Brain pericyte (primary cell): ENCODE measurements around the gene PLK3.
"Not testable (repeated sequence)": the region's sequence is repeated elsewhere in the genome, so short reads cannot be mapped to it uniquely, and the experiment has no call there.

ENCODE experiments used
- DNase-seq: peaks from one replicate; pipeline ENCODE4 v3.0.0-alpha.2; 2012; ENCODE audit warnings: low read depth, low spot score

PLK3 gene

DNA sequence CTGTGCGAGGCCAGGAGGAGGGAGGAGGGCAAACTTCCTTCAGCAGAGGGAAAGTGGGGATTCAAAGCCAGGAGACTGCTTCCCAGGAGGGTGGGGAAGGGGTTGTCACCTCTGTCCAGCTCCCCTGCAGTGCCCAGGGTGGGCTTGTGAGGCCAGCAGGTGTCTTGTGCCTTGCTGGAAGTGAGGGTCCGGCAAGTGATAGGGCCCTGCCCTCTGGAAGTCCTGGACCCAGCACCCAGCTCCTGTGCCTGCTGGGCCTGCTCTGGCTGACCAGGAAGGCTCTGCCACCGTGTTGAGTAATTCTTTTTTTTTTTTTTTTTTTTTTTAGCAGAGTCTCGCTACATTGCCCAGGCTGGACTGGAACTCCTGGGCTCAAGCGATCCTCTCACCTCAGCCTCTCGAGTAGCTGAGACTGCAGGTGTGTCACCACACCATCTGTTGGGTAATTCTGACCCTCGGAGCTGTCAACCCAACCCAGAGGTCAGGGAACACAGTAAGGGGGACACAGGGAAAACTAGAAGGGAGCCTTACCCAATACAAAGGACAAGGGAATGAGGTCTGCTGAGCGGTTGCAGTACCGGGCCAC lies 13.2 kb upstream of the PLK3 start:
- no peak for DNase-seq

DNA sequence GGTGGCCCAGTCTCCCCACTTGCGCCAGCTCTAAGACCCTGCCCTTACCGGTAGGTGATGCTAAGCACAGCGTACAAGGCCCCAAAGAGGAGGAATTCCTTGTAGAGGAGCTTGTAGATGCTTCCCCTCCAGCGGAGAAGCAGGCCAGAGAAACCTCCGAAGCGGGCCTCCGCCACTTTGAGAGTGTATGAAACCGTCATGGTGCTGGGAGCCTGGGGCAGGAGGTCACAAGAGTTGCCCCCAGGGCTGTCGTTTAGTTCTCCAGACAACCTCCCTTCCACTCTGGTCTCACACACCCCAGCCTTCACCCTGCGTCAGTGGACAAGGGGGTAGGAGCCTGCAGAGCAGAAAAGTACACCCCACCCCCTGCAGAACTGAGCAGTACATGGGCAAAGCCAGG lies 12.7 kb upstream of the PLK3 start:
- DNase-seq, result no peak

DNA sequence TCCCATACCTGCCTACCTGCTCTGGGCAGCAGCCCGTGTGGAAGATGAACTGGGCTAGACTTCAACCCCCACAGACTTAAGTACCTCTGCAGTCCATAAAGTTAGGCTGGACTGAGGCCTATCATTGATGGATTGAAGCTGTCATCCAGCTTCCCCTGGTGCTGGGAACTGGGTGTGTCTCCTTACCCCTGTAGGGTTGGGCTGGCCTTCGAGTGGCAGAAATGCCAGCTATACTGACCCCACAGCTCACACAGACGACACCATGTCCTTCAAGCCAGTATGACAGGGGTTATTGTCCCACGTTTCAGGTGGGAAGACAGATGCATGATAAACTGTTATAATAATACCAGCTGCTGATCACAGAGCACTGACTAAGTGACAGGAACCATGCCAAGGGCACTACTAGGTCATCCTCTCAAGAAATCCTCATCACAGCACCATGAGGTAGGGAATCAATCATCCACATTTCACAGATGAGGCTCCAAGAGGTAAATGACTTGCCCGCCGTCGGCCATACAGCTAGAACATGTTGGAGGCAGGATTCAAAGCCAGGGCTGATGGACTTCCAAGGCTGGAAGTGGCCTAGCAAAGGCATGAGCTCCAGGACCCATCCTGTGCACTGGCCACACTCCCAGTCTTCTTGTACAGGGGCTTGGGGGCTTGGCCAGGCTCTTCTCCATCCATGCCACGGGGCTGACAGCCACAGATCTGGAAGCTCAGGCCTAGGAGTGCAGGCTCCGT lies 11.9 kb upstream of the PLK3 start, which contains the start of gene BEST4:
BEST4 (minus strand) TSS at position 51 of the 741 bp plus-strand sequence. CDS start 465 bp downstream, outside the sequence.
- DNase-seq, result no peak

DNA sequence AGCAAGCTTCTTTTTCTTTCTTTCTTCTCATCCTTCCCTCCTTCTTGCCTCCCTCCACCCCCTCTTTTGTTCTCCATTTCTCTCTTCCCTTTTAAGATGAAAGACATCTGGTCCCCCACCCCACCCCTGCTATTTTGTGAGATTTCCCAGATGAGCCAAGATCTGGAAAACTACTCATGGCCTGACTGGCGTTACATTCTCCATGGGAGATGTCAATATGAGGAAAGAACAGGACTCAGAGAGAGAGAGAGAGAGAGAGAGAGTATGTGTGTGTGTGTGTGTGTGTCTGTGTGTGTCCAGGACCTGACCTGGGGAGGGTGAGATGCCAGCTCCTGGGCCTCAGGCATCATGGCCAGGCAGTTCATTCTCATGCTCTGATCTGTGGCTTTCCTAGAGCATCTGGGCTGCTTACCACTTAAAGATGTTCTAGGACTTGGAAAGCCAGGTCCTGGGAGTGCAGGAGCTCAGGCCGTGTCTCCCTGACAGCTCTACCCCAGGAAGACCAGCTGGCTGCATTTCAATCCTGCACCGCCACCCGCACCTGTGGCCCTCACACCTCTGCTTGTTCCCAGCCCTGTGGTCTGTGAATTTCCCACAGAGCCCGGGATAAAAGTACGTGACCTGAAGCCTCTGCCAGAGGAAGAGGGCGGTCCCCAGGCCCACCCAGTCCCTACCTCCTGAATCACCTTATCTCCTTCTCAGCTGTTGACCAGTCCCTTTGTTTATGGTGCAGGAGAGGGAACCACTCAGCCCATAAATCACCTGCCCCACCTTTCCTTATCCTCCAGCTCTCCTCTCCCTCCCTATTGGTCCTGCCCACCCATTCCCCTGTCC lies 9.0 kb upstream of the PLK3 start:
- no peak for DNase-seq

DNA sequence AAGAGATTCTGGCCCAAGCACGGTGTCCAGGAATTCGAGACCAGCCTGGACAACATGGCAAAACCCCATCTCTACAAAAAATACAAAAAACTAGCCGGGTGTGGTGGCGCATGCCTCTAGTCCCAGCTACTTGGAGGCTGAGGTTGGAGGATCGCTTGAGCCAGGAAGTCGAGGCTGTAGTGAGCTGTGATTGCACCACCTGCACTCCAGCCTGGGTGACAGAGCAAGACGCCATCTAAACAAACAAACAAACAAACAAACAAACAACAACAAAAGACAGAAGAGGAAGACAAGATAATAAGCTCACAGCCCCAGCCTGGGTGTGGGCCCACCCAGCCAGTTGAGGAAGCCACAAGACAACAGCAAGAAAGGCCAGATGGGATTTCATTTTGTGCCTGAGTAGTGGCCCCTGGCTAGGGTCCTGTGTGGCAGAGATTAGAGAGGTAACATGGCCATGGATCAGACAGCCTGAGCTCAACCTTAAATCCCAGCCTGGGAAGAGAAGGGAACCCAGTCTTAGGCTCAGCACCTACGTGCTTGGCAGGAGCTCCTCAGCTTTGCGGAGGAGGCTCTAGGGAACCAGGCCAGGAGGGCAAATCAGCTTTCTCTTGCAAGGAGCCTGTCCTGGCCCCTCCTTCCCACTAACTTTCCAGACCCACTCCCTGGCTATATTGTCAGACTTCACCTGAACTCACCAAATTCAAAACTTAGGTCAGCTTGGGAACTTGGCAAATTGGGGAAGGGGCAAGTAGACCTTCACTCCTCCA lies 7.3 kb upstream of the PLK3 start:
- no peak for DNase-seq

DNA sequence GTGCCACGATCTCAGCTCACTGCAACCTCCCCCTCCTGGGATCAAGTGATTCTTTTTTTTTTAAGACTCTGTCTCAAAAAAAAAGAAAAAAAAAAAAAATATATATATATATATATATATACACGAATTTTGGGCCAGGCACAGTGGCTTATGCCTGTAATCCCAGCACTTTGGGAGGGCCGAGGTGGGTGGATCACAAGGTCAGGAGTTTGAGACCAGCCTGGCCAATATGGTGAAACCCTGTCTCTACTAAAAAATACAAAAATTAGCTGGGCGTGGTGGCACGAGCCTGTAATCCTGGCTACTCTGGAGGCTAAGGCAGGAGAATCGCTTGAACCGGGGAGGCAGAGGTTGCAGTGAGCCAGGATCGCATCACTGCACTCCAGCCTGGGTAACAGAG lies 2.3 kb upstream of the PLK3 start:
- not testable (repeated sequence) for DNase-seq

DNA sequence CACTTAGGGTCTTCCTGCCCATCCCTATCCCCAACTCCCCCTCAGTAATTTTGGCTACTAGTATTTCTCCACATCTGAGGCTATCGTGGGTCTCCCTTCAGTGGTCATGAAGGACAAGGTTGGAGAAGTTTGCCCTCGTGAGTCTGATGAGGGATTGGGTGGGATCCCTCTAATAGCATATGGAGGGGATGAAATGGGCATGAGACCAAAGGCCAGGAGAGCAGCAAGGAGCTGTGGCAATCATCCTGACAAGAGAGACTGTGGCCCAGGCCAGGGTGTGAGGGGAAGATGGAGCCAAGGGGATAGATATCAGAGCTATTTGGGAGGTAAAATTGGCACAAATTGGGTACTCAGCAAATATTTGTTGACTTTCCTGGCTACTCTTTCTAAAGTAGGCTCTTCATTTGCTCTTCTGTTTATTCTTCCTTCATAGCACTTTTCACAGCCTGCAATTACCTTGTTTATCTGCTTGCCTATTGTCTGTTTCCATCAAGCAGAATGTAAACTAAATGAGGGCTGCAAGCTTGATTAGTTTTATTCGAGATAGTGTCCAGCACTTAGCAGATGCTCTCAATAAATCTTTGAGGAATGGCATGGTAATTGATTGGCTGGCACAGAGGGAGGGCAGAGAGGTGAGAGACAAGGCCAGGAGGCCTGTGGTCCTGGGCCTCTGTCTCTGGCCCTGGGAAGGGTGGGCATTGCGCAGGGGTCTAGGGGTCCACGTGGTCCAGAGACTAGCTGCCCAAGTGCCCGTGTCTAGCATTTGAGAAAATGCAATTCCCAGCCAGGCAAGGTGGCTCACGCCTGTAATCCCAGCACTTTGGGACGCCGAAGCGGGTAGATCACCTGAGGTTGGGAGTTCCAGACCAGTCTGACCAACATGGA lies 1.5 kb upstream of the PLK3 start:
- DNase-seq, result no peak

DNA sequence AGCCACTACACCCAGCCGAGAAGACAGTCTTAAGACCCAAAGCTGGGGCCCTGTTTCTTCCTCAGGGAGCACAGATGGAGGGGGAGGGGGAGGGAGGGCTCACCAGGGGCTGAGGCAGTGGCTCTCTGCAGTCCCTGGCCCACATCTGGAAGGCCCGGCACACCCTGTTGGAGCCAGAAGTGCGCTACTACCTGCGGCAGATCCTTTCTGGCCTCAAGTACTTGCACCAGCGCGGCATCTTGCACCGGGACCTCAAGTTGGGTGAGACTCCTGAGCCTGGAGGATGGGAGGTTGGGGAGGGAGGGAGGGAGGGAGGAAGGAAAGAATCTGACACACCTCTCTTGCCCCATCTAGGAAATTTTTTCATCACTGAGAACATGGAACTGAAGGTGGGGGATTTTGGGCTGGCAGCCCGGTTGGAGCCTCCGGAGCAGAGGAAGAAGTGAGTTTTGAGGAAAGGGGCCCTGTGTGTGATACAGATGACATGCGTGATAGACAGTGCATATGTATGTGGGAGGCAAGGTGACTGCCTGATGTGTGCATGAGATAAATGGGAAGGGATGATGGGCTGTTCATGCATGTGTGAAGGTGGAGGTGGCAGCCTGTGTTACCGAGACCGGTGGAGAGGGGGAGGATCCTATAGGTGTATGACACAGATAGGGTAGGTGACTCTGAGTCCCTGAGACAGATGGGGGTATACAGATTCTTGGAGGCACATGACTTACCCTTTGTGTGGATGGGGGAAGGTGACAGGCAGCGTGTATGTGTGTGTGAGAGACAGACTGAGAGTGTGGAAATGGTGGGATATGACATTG lies 1.5 kb downstream of the PLK3 start:
- DNase-seq, result no peak

DNA sequence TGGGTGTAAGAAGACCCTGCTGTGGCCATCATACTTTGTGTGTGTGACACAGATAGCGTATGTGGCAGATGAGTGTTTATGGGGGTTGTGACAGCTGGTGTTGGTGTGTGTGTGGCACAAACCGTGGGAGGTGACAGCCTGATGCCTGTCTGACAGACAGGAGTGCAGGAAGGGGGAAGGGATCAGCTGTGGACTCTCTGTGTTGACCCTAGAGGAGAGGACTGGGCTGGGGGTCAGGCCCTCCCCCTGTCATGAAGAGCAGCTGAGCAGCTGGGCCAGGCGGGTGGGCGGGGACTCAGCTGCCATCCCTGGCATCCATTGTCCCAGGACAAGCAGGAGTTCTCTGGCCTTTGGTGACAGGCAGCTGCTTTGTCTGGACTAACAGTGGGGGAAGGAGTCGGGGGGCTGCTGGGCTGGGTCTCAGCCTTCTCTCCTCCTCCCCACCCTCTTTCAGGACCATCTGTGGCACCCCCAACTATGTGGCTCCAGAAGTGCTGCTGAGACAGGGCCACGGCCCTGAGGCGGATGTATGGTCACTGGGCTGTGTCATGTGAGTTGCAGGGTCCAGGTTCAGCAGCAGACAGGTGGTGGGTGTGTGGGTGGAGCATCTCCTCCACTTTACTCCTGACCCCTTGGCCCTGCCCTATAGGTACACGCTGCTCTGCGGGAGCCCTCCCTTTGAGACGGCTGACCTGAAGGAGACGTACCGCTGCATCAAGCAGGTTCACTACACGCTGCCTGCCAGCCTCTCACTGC lies 2.3 kb downstream of the PLK3 start:
- DNase-seq, result no peak

DNA sequence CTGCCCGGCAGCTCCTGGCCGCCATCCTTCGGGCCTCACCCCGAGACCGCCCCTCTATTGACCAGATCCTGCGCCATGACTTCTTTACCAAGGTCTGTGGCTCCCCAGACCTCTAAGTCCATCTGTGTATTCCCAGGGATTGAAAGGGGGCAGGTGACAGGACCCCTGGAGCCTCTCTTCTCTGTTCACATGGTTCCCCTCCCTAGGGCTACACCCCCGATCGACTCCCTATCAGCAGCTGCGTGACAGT lies 2.8 kb downstream of the PLK3 start:
- DNase-seq, result no peak

DNA sequence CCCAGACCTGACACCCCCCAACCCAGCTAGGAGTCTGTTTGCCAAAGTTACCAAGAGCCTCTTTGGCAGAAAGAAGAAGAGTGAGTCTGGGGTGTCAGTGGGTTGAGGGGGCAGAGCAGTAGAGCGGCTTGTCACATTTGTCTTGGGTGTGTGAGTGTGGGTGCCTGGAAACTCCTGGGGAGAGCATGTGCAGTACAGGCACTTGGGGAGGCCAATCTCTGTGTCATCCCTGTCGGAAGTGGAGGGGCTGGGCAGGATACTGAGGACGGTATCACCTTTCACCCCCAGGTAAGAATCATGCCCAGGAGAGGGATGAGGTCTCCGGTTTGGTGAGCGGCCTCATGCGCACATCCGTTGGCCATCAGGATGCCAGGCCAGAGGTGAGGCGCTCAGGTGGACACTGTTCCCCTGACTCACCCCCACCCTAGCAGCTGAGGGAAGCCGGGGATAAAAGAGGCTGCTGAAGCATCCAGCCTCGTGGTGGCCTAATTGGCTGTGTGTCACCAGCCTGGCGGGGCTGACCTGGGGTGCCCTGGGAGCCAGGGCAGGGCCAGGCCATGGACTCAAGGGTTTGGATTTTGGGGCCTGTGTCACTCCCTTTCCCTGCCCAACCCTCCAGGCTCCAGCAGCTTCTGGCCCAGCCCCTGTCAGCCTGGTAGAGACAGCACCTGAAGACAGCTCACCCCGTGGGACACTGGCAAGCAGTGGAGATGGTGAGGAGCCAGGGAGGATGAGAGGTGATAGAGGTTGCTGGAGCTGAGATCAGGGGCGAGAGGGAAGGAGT lies 3.3 kb downstream of the PLK3 start:
- no peak for DNase-seq

DNA sequence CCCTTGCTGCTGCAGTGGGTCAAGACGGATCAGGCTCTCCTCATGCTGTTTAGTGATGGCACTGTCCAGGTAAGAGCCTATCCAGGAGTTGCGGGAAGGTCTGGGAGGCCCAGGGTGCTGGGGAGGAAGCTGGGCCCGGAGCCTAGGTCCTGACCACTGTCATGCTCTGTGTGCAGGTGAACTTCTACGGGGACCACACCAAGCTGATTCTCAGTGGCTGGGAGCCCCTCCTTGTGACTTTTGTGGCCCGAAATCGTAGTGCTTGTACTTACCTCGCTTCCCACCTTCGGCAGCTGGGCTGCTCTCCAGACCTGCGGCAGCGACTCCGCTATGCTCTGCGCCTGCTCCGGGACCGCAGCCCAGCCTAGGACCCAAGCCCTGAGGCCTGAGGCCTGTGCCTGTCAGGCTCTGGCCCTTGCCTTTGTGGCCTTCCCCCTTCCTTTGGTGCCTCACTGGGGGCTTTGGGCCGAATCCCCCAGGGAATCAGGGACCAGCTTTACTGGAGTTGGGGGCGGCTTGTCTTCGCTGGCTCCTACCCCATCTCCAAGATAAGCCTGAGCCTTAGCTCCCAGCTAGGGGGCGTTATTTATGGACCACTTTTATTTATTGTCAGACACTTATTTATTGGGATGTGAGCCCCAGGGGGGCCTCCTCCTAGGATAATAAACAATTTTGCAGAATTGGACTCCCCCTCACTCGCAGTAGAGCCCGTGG lies 5.3 kb downstream of the PLK3 start:
- no peak for DNase-seq

DNA sequence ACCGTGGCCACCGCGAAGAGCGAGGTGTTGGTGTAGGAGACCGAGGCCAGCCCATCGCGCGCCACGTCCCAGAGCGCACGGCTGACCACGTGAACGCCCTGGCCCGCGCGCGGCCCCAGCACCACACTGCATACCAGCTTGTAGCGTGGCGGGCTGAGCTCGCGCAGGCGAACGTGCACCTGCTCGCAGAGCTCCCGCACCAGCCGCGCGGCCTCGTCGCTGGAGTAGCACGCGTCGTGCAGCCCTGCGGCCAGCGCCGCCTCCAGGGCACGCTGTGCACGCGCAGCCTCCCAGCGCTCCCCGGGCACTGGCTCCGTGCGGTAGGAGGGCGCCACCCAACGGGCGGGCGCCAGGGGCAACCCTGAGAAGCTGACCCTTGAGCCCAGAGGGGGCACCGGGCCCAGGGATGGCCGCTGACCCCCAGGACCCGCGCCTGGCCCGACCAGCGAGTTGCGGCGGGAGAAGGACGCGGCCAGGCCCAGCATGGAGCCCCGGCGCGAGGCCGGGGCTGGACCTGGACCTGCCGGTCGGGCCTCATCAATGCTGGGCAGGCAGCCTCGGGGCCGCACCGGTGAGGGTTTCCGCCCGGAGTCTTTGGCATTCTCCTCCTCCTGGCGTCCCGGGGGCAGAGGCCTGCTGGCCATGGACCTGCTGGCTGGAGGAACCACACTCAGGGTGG lies 6.0 kb downstream of the PLK3 start:
- no peak for DNase-seq

DNA sequence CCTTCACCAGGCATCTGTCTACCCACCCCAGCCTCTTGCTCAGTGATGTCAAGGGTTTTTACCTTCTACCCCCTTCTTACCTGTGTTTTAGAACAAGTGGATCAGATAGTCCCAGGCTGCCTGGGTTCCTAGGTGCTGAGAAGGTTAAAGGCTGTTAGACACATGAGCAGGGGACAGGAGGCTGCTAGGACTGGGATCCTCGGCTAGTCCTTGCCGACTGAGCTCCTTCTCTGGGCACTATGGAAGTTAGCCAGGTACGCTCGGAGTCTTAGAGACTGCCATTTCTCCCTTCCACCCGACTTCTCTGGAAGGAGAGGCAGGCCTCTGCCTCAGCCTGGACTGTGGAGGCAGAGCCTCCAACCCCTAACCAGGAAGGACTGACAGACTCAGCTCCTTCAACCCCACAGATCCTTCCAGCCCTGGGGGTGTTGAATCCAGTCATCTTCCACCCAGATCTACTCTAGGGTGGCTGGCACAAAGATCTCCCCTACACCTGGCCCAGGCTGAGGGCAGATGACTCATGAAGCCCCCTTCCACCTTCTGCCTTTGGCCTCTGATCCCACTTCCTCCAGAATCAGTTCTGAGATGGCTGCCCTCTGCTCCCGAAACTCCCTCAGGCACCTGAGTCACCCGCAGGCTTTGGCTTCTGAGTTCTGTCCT lies 6.7 kb downstream of the PLK3 start, which contains the start of gene DYNLT4:
DYNLT4 (minus strand) TSS at position 648 of the 660 bp plus-strand sequence. CDS start 683 bp downstream, outside the sequence.
- no peak for DNase-seq

DNA sequence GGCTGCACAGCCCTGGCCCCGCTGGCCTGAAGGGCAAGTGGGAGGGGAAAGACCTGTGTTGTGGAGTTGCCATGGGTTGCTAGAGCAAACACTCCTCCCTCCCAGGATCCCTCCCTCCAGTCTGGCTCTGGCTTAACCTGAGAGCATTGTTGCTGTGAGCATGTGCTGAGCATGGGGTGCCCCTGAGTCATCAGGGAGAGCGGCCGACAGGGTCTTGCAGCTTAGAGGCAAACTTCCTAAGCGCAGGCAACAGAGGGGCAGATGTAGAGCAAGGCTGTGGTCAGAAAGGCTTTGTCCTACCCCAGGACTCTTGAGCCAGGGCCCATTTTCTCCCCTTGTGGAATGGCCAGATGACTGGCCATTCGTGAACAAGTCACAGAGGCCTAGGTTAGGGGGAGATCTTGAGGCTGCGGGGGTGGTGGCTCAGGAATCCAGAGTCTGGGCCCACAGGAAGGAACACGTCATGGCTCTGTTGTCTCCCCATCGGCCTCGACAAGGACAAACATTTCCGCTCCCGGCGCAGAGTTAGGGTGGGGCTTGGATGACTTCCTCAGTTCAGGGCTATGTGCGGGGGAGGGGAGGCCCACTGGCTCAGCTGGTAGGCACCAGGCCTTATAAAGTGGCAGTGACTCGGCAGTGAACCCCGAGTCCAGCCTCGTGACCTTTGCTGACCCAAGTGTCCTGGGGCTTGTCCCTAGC lies 7.3 kb downstream of the PLK3 start:
- peak; percentile 95 for DNase-seq
